Activated naive CD8-positive, alpha-beta T cell treated with anti-CD3 and anti-CD28 coated beads for 36 hours (primary cell): Measurements from ENCODE around the gene CSF3R. TPM values are rescaled to one million over a fixed set of nuclear protein-coding genes. Genes with fewer than 3 reads are reported as not detected.
A peak's percentile ranks its signal among the peaks of the same experiment; 100 is the strongest.

Source experiments
- DNase-seq: peaks from one replicate; pipeline ENCODE4 v3.0.0; 2021
- H3K27ac Mint-ChIP-seq: one replicate; pipeline ENCODE4 v1.8.0; 2022; ENCODE audit warnings: mild to moderate bottlenecking, moderate library complexity, mixed read lengths
- H3K27me3 Mint-ChIP-seq: one replicate; pipeline ENCODE4 v1.8.0; 2022; ENCODE audit warnings: mild to moderate bottlenecking, mixed read lengths
- H3K36me3 Mint-ChIP-seq: one replicate; pipeline ENCODE4 v1.8.0; 2021; ENCODE audit warnings: mild to moderate bottlenecking, mixed read lengths
- H3K4me1 Mint-ChIP-seq: one replicate; pipeline ENCODE4 v1.8.0; 2021; ENCODE audit warnings: mixed read lengths
- H3K4me3 Mint-ChIP-seq: one replicate; pipeline ENCODE4 v1.8.0; 2022; ENCODE audit warnings: mild to moderate bottlenecking, moderate library complexity, mixed read lengths
- H3K9me3 Mint-ChIP-seq: one replicate; pipeline ENCODE4 v1.8.0; 2022; ENCODE audit warnings: mixed read lengths
- total RNA-seq, 2 experiments: library from RNA; stranded (reverse); gene quantifications; one replicate each; pipeline ENCODE4 v1.2.3, GENCODE V29; 2021

Gene CSF3R
- total RNA-seq, 2 experiments from 2014 or later = 0.04 to 0.06 TPM

- no peaks in the 10 kb centered on the region for H3K9me3 Mint-ChIP-seq
- H3K4me3 Mint-ChIP-seq = peak within 1 kb of the TSS; percentile 100
- peaks cover 18% of the 10 kb centered on the region for H3K36me3 Mint-ChIP-seq
- peak within 1 kb of the TSS; percentile 94 for H3K27ac Mint-ChIP-seq
- peaks cover 27% of the 10 kb centered on the region for H3K4me1 Mint-ChIP-seq
- DNase-seq = peak; percentile 96
- no peaks in the 10 kb centered on the region for H3K27me3 Mint-ChIP-seq
These were observed 18.7 kb downstream of the CSF3R start, which contains the start of gene MRPS15 for GRCh38 chr1:36463803-36464604. Gene MRPS15 (minus strand): TSS chr1:36464384. CDS start chr1:36464275, 109 bp downstream.

DNA sequence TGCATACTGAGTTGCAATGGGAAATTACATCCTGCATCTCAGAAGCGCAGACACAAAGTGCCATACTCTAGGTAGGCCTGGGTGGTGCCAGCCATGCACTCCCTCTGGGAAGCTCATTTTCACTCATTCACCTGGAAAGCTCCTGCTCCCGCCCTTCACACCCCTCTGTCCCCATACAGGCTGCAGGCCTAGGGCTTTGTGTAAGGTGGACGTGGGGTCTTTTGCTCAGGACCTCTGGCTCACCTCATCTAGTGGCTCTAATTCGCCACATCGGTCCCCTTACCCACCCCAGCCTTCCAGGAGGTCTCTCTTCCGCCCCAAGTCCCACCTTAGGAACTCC lies 19.3 kb downstream of the CSF3R start:
- H3K4me1 Mint-ChIP-seq = peaks cover 32% of the 10 kb centered on the region
- H3K9me3 Mint-ChIP-seq = no peaks in the 10 kb centered on the region
- H3K36me3 Mint-ChIP-seq = peaks cover 22% of the 10 kb centered on the region
- no peak for DNase-seq
- H3K4me3 Mint-ChIP-seq = peak overlapping the region; percentile 100
- H3K27me3 Mint-ChIP-seq = no peaks in the 10 kb centered on the region
- H3K27ac Mint-ChIP-seq = peak overlapping the region; percentile 94

- Mint-ChIP-seq H3K9me3 (no peaks in the 10 kb centered on the region), H3K27ac (peak overlapping the region; percentile 86), H3K4me1 (peaks cover 37% of the 10 kb centered on the region), H3K4me3 (peak overlapping the region; percentile 38), H3K27me3 (no peaks in the 10 kb centered on the region), H3K36me3 (peaks cover 28% of the 10 kb centered on the region)
- peak; percentile 59 for DNase-seq
These were observed 23.8 kb downstream of the CSF3R start for GRCh38 chr1:36458910-36459309.

DNA sequence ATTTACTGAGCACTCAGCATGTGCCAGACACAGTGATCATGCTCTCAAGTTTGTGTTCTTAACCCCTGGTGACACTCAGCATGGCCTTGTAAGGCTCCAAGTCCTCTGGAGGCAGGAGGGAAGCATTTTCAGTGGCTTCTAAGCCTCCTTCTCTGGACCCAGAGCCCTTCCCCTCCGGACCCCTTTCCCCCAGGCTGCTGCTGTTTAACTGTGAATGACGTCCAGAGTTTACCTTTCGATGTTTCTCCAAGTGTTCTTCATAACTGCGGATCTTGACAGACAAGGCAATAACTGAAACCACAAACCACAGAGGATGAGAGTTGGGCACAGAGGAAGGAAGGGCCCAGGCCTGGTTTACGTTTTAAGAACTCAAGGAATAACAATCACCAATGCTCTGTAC lies 25.0 kb downstream of the CSF3R start:
- H3K9me3 Mint-ChIP-seq = no peaks in the 10 kb centered on the region
- no peak for DNase-seq
- H3K36me3 Mint-ChIP-seq = peaks cover 27% of the 10 kb centered on the region
- H3K27ac Mint-ChIP-seq = peak overlapping the region; percentile 86
- H3K4me1 Mint-ChIP-seq = peaks cover 33% of the 10 kb centered on the region
- no peak overlapping the region for H3K4me3 Mint-ChIP-seq
- H3K27me3 Mint-ChIP-seq = no peaks in the 10 kb centered on the region

DNA sequence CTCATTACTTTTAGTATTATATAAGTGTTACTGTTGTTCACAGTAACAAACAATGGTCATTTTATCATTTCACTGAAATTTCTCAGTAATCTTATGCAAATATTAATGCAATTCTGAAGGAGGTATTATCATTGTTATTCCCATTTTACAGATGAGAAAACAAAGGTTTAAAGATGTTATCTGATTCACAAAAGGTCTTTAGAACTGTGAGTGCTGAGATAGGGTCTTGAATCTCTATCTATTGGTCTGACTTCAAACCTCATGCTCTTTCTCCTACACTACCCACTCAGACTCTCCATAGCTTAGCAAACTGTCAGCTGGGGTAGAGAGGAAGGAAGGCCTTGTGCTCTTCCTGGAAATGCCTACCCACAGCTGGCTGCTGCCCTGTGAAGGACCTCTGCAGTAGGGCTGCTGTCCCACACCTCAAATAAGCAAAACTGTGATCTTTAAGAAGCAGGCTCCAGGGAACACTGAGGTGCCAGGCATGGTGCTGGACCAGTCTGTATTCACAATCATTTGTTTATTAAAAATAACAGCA lies 26.3 kb downstream of the CSF3R start:
- Mint-ChIP-seq H3K36me3 (peaks cover 22% of the 10 kb centered on the region), H3K4me1 (peaks cover 25% of the 10 kb centered on the region), H3K27me3 (no peaks in the 10 kb centered on the region), H3K9me3 (no peaks in the 10 kb centered on the region), H3K27ac (peak overlapping the region; percentile 53), H3K4me3 (no peak overlapping the region)
- no peak for DNase-seq

- no peak overlapping the region for H3K27ac Mint-ChIP-seq
- DNase-seq = no peak
- H3K27me3 Mint-ChIP-seq = no peaks in the 10 kb centered on the region
- no peak overlapping the region for H3K4me3 Mint-ChIP-seq
- H3K9me3 Mint-ChIP-seq = no peaks in the 10 kb centered on the region
- H3K4me1 Mint-ChIP-seq = peaks cover 23% of the 10 kb centered on the region
- peaks cover 16% of the 10 kb centered on the region for H3K36me3 Mint-ChIP-seq
These were observed 27.3 kb downstream of the CSF3R start for GRCh38 chr1:36455386-36455785.

DNA sequence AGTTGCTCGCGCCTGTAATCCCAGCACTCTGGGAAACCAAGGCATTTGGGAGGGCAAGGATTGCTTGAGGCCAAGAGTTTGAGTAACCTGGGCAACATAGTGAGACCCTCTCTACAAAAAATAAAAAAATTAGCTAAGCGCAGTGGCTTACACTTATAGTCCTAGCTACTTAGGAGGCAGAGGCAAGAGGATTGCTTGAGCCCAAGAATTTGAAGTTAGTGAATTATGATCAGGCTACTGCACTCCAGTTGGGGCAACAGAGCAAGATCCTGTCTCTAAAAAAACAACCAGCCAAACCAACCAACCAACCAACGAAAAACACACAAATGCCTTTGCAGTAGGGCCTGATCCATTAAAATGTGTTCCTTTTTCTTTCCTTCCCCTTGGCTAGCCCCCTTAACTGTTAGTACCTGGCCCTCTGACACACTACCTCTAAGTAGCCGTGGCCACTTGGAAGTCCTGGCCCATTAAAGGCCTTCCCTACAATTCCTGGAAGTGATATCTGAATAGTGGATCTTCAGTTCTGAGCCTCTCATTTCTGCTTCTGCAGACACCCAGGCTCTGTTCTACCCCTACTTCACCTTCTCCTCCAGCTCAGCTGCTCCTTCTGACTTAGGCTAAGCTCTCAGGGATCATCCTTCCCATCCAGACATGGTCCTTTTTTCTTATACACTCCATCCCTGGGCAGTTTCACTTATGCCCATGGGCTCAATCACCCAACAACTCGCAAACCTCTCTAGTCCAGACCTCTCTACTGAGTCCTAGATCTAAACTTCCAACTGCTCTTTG lies 28.9 kb downstream of the CSF3R start:
- H3K4me3 Mint-ChIP-seq = no peak overlapping the region
- H3K36me3 Mint-ChIP-seq = peaks cover 15% of the 10 kb centered on the region
- H3K9me3 Mint-ChIP-seq = no peaks in the 10 kb centered on the region
- peak overlapping the region; percentile 30 for H3K27ac Mint-ChIP-seq
- DNase-seq = no peak
- H3K4me1 Mint-ChIP-seq = peaks cover 18% of the 10 kb centered on the region
- no peaks in the 10 kb centered on the region for H3K27me3 Mint-ChIP-seq

- Mint-ChIP-seq H3K4me3 (no peak overlapping the region), H3K36me3 (peaks cover 10% of the 10 kb centered on the region), H3K27me3 (no peaks in the 10 kb centered on the region), H3K27ac (no peak overlapping the region), H3K4me1 (peaks cover 11% of the 10 kb centered on the region), H3K9me3 (no peaks in the 10 kb centered on the region)
- no peak for DNase-seq
These were observed 29.7 kb downstream of the CSF3R start for GRCh38 chr1:36453051-36453450.

DNA sequence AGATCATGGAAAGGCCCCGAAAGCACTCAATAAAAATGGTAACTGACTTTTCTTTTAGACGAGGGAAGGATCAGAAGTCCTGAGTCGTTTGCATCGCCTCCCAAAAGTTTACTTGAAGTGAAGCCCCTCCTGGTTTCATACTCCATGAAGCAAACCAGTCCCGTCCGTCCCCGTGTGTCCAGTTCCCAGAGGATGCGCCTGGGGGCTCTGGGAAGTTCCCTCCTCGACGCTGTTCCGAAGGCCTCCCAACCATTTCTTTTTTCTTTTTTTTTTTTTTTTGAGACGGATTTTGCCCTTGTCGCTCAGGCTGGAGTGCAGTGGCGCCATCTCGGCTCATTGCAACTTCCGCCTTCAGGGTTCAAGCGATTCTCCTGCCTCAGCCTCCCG lies 31.8 kb downstream of the CSF3R start:
- Mint-ChIP-seq H3K27me3 (no peaks in the 10 kb centered on the region), H3K4me3 (peak overlapping the region; percentile 86), H3K27ac (peak overlapping the region; percentile 74), H3K4me1 (peaks cover 4% of the 10 kb centered on the region), H3K9me3 (no peaks in the 10 kb centered on the region), H3K36me3 (peaks cover 3% of the 10 kb centered on the region)
- DNase-seq = no peak

DNA sequence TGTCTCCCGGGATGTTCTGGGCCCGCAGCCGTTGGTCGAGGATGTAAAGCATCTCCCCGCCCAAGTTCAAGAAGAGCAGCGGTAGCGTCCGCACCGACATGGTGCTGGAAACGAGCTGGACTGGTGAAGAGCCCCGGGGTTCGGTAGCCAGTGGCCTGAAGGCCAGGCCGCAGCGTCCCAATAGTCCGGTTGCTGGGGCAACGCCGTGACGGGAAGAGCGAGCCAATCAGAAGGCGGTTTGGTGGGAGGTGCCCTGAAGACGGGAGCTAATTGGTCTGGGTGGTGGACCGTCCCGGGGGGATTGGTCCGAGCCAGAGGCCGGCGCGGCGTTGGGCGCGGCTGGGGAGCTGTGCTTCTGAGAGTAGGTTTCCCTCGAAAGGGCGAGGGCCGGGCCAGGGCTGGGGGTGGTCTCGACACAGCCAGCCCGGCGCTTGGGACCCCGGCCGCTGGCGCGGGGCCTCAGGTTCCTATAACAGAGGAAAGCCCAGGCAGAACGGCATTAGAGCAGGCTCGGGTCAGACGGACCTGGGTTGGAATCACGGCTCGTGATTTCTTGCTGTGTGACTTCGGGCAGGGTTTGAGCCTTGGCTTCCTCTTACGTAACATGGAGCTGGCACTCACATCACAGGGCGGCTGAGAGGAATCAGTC lies 32.3 kb downstream of the CSF3R start, which contains the start of gene OSCP1:
OSCP1 (minus strand) TSS at position 182 of the 649 bp plus-strand sequence; CDS start at position 100, 82 bp downstream.
- no peaks in the 10 kb centered on the region for H3K27me3 Mint-ChIP-seq
- no peaks in the 10 kb centered on the region for H3K9me3 Mint-ChIP-seq
- peak within 1 kb of the TSS; percentile 86 for H3K4me3 Mint-ChIP-seq
- H3K27ac Mint-ChIP-seq = peak within 1 kb of the TSS; percentile 76
- H3K4me1 Mint-ChIP-seq = peaks cover 4% of the 10 kb centered on the region
- DNase-seq = peak; percentile 90
- peaks cover 3% of the 10 kb centered on the region for H3K36me3 Mint-ChIP-seq

GRCh38 chr1:36448530-36449056 lies 34.1 kb downstream of the CSF3R start:
- Mint-ChIP-seq H3K27me3 (no peaks in the 10 kb centered on the region), H3K4me3 (no peak overlapping the region)

GRCh38 chr1:36447450-36447849 lies 35.3 kb downstream of the CSF3R start:
- no peak overlapping the region for H3K4me3 Mint-ChIP-seq
- no peaks in the 10 kb centered on the region for H3K9me3 Mint-ChIP-seq
- no peak for DNase-seq
- H3K27ac Mint-ChIP-seq = no peak overlapping the region
- H3K4me1 Mint-ChIP-seq = peaks cover 4% of the 10 kb centered on the region
- no peaks in the 10 kb centered on the region for H3K27me3 Mint-ChIP-seq
- peaks cover 3% of the 10 kb centered on the region for H3K36me3 Mint-ChIP-seq

More at GRCh38 chr1:36448530-36449056, 34.1 kb downstream of the CSF3R start:
- Mint-ChIP-seq H3K36me3 (peaks cover 3% of the 10 kb centered on the region), H3K27ac (no peak overlapping the region), H3K9me3 (no peaks in the 10 kb centered on the region), H3K4me1 (peaks cover 4% of the 10 kb centered on the region)
- no peak for DNase-seq

GRCh38 chr1:36446746-36447145 lies 36.0 kb downstream of the CSF3R start:
- DNase-seq = no peak
- Mint-ChIP-seq H3K27me3 (no peaks in the 10 kb centered on the region), H3K4me3 (no peak overlapping the region), H3K36me3 (peaks cover 3% of the 10 kb centered on the region), H3K27ac (no peak overlapping the region), H3K4me1 (peaks cover 4% of the 10 kb centered on the region), H3K9me3 (no peaks in the 10 kb centered on the region)

DNA sequence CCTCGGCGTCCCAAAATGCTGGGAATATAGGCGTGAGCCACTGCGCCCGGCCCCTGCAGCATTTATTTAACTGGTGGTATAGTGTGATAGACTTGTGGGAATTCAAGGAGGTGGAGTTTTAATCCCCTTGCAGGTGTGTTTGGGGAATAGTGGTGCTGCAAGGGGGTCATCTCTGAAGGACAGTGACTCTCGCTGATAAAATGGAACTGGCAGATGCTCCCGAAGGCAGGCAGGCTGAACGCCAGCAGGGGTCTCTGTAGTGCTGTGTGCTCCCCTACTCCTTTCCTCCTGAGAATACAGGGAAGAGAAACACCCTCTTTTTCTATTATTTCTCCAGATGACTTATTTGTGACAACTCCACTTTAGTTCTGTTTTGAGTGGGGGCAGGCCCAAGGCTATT lies 36.4 kb downstream of the CSF3R start:
- H3K4me3 Mint-ChIP-seq = no peak overlapping the region
- DNase-seq = no peak

More for the DNA sequence above, 36.4 kb downstream of the CSF3R start:
- Mint-ChIP-seq H3K4me1 (peaks cover 4% of the 10 kb centered on the region), H3K36me3 (no peaks in the 10 kb centered on the region), H3K9me3 (no peaks in the 10 kb centered on the region), H3K27ac (no peak overlapping the region), H3K27me3 (no peaks in the 10 kb centered on the region)
